ENCODE measurements around the gene NR6A1. TPM values are rescaled to one million over a fixed set of nuclear protein-coding genes. Genes with fewer than 3 reads are reported as not detected.

Gene NR6A1
- total RNA-seq, 1 experiment from 2014 or later, result 99.3 TPM

- Histone ChIP-seq H3K18ac (ENCODE audit: insufficient read length, low read depth, low read length) (no peak overlapping the region), H3K79me2 (ENCODE audit: insufficient read depth, low read length) (peaks cover 14% of the 10 kb centered on the region; the same call in 1 of the 2 replicates), H3K4me2 (ENCODE audit: insufficient read depth, insufficient read length, low read length) (peak overlapping the region; percentile 15), H3K27ac (ENCODE audit: insufficient read length, low read depth, low read length) (no peak overlapping the region), H2AK5ac (ENCODE audit: insufficient read length, low read length) (no peak overlapping the region), H3K79me1 (ENCODE audit: insufficient read depth, low read depth, low read length, poor library complexity, severe bottlenecking) (no peaks in the 10 kb centered on the region), H2BK120ac (ENCODE audit: low read depth, low read length, poor library complexity, severe bottlenecking) (no peak overlapping the region), H2BK5ac (ENCODE audit: insufficient read length, low read length) (no peak overlapping the region), H3K9ac (ENCODE audit: extremely low read depth, insufficient read length, low read length) (no peak overlapping the region), H3K9me3 (ENCODE audit: control insufficient read depth, low read depth, low read length) (no peaks in the 10 kb centered on the region), H2BK12ac (ENCODE audit: insufficient read length, low read depth, low read length) (no peak overlapping the region), H3K56ac (ENCODE audit: insufficient read length, low read depth, low read length) (no peak overlapping the region), H3K23me2 (ENCODE audit: insufficient read length, low read depth, low read length, poor library complexity, severe bottlenecking) (peaks cover 12% of the 10 kb centered on the region), H3K4me1 (ENCODE audit: insufficient read depth, low read length) (peaks cover 4% of the 10 kb centered on the region; the same call in 1 of the 2 replicates), H2AFZ (ENCODE audit: low read length) (no peak overlapping the region), H4K91ac (ENCODE audit: insufficient read length, low read depth, low read length) (no peak overlapping the region), H2BK20ac (ENCODE audit: low read depth, low read length, poor library complexity, severe bottlenecking) (no peak overlapping the region), H2BK15ac (ENCODE audit: low read depth, low read length) (no peak overlapping the region), H4K5ac (ENCODE audit: insufficient read length, low read depth, low read length) (no peak overlapping the region), H3T11ph (ENCODE audit: low read length) (no peak overlapping the region), H4K8ac (replicated peaks; ENCODE audit: insufficient read length, low read depth, low read length) (no peak overlapping the region), H3K14ac (ENCODE audit: insufficient read depth, low read length) (no peak overlapping the region), H3K4ac (ENCODE audit: low read depth, low read length) (no peak overlapping the region), H4K20me1 (ENCODE audit: control insufficient read depth, insufficient read depth, insufficient read length) (no peaks in the 10 kb centered on the region), H3K27me3 (ENCODE audit: insufficient read depth, low read length) (no peaks in the 10 kb centered on the region), H3K23ac (ENCODE audit: insufficient read length, low read depth, low read length) (no peak overlapping the region)
- Mint-ChIP-seq H3K4me1 (peaks cover 66 to 73% of the 10 kb centered on the region in 2 experiments), H3K9me3 (no peaks in the 10 kb centered on the region), H3K27me3 (ENCODE audit: low read depth) (peaks cover 29% of the 10 kb centered on the region), H3K4me3 (peak overlapping the region in 1 of 2 experiments; percentile 99; a peak in 3 of 5 replicates), H3K27ac (no peak overlapping the region), H3K36me3 (ENCODE audit: insufficient read depth in 1 of 3, low read depth in 3 of 3) (no peaks in the 10 kb centered on the region)
- no peak for TF ChIP-seq CTCF (conservative IDR thresholded peaks at IDR 0.05)
- no CpG with 5 or more reads among the region's 2 CpGs for WGBS (ENCODE audit: extremely low coverage, insufficient read length, low lambda C conversion rate)
- no peak for DNase-seq
These were observed 3.3 kb downstream of the NR6A1 start for GRCh38 chr9:124767821-124768220.

Measured in H9 (cell line).